GM18507 (cell line): Measurements from ENCODE around the gene CAMSAP1.

Experiments used
- DNase-seq: peaks from one replicate; pipeline ENCODE4 v3.0.0; 2011; ENCODE audit warnings: low read depth; ENCODE audit not compliant: insufficient read length; ENCODE audit errors: extremely low spot score
- FAIRE-seq: peaks from 2 replicates; lab custom pipeline; 2011; peaks lifted over from hg19 to GRCh38; lab: Jason Lieb, UNC

CAMSAP1 gene

DNA sequence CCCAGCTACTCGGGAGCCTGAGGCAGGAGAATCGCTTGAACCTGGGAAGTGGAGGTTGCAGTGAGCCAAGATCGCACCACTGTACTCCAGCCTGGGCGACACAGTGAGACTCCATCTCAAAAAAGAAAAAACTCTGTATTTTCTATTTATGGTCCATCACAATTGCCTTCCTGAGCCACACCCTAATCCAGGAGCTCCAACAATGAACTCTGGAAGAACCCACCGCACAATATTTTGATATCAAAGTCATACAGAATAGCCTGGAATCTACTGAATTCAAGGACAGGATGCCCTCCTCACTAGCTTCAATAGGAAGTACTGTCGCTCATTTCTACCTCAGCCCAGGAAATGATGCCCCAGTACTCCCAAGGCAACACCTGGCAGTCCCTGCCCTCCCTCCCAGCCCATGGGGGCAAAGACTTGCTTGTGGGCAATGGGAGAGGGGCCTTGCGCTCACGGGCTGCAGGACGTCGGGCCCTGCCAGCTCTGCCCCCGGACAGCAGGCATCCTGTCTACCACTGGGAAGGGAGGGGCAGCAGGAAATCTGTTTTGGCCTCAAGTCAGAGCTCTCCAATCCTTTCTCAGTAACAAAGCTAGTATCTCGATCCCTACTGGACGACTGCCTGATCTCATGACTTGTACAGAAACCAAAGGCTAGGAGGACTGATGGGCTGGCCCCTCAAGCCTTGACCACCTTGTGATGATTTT lies 34.1 kb upstream of the CAMSAP1 start:
- FAIRE-seq (no peak), DNase-seq (no peak)

DNA sequence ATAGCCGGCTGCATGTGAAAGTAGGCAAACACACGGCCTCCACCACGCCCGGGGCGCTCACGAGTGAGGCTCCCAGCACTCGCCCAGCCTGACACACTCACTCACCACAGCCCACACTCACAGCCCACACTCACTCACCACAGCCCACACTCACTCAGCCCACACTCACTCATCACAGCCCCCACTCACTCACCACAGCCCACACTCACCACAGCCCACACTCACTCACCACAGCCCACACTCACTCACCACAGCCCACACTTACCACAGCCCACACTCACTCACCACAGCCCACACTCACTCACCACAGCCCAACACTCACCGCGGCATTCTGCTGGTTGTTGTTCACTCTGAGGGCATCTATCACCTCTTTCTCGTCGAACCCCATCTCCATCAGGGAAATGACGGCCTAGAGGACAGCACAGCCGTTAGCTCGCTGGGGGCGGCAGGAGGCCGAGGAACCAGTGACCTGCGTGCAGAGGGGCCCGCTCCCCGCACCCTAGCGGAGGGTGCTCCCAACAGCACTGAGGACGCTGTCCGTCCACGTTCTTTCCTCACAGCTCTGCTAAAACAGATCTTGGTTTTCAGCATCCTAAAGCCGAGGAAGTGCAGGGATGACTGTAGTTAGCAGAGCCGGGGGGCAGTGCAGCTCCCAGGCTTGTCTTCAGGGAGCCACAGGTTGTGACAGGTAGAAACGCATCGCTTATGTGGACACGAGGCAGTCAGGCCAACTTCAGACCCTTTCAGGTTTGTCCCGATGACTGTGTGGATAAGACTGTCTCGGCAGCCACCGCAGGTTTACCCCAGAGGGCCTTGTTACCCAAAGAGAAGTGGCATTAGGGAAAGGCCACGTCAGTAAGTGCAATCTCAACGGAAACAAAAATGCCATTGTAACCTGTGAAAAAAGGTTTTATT lies 32.3 kb upstream of the CAMSAP1 start:
- DNase-seq (no peak), FAIRE-seq (no peak)

DNA sequence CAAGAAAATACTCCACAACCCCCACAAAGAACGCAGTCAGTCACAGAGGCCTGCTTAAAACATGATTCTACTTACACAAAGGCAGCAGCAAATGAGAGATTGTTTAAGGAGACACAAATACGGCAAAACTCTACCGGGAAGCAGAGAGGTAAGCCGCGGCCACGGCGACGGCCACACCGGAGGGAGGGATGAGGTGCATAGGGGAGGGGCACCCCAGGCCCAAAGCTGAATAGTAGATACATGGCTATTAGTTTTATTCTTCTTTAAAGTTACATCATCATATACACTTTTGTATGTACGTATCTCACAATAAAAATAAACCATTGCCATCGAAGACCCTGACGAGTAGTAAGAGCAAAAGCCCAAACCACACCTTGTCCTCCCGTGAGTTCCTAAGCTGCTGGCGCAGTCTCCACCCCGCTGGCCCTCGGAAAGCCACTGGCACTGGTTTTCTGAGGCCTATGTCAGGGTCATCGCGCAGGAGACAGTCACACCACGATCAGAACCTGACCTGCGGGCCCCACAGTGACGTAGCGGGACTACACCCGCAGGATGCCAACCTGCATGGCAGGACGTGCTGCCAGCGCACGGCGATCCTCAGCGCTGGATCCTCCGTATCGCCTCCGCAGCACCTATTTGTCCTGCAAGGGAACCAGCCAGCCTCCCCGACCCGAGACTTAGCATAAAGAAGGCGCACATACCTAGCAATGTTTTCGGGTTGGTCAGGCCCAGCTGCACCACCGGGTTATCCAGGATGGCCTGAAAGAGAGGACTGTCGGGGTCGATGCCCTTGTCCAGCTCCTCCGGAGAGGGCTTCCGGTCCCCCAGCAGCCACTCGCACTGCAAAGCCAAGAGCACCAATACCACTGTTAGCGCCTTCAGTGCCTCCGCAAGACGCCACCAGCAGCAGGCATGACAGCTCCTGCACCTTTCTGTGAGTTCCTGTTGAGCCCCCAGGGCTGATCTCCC lies 30.5 kb upstream of the CAMSAP1 start:
- FAIRE-seq (no peak), DNase-seq (no peak)

DNA sequence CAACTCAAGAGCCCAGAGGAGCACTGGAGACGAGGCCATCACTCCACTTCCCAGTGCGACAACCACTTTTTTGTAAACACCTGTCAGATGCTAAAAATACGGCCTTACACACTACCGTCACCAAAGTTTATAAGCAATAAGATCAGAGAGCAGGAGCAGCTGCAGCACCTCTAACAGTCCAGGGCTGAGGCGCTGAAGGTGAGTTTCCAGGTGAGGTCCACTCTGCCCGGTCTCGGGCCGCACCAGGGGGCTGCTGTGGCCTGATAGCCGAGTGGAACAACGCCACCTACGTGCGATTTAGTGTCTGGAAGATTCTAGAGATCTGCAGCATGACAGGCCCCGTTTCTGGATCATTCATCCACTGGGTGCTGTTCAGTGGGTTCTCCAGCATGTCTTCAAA lies 25.8 kb upstream of the CAMSAP1 start:
- no peak for FAIRE-seq
- DNase-seq, result no peak

DNA sequence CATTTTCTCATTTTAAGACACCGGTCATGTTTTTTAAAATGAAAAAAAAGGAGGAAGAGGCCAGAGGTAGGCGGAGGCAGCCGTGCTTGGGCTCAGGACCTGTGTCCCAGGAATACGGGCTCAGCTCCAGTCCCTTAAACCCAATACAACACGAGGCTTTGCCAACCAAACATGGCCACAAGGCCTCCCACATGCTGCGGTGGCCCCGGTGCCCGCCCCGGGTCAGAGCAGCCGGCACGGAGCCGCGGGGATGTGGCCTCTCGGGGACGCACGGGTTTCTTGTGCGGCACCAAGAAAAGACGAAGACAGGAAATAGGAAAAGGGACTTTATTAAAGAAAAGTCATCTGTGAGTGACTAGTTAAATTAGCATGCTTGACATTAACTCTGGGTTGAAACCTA lies 25.3 kb upstream of the CAMSAP1 start:
- DNase-seq (no peak), FAIRE-seq (no peak)

DNA sequence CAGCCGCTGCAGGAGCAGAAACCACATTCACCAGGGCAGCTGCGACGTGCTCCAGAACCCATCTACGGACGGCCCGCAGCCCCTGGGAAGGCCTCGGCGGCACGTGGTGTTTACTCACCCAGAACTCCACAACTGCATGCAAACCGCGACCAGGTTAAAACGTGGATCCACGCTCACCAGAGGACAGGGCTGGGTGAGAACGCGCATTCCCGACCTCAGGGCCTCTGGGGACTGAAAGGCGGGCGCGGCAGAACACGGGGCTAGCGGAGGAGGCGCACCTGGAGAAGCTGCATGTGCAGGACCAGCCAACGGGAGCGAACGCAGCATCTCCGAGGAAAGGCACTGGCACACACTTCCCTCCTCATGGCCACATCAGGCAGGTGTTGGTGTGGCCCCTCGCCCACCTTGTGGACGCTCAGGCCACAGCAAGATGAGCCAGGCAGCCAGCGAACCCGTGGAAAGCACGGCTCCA lies 24.0 kb upstream of the CAMSAP1 start:
- FAIRE-seq (no peak), DNase-seq (no peak)

DNA sequence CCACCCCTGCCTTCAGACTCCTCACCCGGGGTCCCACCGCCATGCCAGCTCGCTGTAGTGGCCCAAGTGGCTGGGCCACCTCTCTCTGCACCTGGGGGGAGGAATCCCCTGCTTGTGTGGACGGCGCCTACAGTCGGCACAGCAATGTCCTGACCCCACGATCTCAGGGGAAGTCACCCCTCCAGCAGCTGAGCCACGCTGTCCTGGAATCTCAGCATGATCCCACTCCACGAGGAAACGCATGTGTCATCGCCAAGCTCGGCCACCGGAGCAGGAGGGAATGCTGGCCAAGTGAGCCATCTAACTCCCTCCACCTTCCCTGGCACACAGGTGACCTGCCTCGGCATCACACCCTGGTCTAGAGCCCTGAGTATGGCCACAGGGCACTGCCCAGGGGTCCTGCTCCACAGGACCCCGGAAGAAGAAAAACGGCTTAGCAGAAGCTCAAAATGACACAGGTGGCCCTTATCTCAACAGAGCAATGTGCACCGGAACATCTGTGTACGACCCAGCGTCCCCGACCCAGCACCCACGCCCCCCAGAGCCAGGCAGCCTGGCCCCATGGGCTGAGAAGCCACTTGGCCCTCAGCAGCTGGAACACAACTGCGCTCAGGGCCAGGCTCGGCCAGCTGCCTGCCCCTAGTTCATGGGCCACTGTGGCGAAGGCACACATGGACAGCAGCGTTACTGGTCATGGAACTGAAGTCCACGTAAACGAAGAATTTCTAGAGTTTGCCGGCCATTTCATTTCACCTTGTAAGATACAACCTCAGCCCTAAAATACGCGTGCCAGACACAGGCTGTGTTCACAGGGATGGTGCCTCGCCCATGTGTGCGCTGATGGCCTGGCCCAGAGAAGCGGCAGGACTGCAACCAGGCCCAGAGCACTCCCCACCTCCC lies 23.4 kb upstream of the CAMSAP1 start:
- no peak for FAIRE-seq
- DNase-seq, result no peak

DNA sequence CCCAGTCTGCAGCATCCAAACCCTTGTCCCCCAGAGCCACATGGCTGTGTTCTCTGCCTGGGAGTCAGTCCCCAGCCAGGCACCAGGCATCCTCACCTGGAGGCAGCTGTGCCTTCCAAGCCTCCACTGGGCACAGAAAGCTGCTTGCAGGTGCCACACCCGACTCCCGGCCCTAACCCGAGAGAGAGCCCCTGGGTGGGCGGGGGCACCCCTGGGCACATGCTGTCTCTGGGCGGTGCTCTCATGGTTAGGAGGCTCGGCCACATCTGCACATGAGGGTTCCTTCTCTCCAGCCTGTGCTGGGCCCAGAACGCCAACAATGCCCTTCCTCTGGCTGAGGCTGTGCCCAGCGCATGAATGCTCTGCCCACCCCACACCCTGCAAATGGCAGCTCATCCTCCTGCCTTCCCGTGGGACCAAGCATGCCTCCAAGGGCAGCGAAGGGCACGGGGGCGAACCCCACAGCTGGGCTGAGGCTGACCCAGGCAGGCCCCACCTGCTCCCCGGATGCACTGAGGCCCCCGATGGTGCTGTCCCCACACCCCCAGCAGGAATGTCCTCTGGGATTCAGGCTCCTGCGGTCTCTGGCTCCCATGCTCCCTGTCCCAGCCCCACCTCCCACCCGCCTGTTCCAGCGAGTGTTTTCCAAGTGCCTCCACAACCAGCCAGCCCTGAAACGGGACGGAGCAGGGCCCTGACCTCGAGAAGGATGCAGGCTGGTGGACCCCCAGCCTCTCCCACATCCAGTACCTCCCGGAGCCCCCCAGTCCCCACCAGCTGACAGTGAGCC lies 22.5 kb upstream of the CAMSAP1 start:
- DNase-seq (no peak), FAIRE-seq (no peak)

DNA sequence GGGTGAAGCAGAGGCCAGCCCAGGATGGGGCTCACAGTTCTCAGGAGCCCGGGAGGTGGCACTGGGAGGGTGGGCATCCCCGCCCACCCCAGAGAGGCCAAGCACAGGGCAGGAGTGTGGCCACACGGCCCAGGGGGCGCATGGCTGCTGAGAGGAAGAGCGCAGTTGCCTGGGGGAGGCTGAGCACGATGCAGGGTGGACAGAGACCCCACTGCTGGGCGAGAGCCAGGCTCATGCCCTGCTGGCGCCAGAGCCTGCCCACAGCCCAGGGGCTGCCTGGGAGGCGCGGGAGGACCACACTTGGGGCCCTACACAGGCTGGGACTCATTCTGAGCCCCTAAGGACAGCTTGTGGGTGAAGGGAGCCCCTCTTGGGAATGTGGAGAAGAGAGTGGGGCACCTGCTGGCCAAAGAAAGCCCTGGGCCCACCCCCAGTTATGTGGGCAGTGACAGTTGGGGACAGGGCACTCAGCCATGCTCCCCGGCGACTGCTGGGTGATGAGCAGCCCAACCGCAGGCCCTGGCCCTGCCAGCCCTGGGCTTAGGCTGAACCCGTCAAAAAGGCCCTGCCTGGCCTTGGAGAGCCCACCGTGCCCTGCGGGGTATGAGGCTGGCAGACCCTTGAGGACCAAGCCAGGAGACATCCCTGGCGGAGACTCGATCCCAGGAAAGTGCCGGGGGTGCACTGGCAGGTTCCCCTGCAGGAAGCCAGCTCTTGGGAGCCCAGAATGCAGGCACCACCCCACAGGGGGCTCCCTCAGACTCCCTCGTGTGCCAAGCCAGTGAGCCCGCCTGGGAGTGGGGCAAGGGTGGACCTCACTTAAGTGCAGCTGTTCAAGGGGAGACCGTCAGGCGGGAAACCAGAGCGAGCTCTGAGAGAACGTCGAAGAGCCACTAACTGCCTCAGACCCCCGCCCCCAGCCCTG lies 21.6 kb upstream of the CAMSAP1 start:
- no peak for DNase-seq
- FAIRE-seq, result no peak

DNA sequence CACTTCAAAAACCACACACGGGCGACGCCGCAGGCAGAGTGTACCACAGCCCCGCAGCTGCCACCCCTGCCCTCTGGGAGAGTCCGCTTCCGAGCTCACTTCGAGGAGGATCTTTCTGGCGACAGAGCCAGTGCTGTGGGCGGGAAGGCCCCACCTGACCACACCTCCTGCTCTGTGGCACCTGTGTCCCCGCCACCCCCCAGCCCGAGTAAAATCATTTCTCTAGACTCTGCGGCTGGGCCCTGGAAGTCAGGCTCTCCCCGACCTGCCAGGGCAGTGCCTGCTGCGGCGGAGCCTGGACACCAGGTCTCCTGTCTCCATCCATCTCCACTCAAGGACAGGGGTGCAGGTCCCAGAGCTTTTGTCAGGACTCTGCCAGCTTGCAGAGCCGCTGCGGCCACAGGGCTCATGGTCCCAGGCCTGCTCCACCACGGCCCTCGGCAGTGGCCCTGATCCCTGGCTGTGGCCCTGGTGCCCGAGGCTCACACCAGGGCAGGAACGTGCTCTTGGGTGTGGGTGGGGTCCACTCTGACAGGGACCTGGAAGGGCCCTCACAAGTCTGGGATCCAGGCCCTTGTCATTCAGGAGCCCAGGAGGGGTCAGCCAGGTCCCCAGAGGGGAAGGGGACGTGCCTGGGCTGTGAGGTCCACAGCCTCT lies 20.9 kb upstream of the CAMSAP1 start:
- FAIRE-seq (no peak), DNase-seq (no peak)

DNA sequence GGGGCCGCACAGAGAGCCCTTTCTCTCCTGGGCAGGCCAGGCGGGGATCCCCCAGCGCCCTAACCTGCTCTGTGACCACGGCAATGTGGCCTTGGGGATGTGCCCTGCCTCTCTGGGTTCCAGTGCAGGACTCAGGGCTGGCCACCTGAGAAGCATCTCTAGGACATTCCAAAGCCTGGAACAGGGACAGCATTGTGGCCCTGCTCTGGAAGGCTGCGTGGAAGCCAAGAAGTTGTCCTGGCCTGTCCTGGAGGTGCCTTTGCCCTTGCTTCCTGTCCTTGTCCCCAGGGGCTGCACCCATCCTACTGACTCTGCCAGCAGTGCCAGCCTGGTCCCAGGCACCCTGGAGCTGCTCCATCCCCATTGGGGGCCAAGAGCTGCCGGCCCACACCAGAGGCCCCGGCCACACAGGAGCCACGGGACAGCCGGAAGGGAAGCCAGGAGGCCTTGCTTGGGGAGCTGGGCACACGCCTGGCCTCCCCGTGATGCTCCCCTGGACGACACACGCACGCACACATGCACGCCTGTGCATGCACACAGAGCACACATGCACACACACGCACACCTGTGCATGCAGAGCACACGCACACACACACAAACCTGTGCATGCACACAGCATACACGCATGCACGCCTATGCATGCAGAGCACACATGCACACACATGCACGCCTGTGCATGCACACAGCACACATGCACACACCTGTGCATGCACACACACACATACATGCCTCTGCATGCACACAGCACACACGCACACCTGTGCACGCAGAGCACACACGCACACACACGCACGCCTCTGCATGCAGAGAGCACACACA lies 20.1 kb upstream of the CAMSAP1 start:
- FAIRE-seq, result no peak
- no peak for DNase-seq

DNA sequence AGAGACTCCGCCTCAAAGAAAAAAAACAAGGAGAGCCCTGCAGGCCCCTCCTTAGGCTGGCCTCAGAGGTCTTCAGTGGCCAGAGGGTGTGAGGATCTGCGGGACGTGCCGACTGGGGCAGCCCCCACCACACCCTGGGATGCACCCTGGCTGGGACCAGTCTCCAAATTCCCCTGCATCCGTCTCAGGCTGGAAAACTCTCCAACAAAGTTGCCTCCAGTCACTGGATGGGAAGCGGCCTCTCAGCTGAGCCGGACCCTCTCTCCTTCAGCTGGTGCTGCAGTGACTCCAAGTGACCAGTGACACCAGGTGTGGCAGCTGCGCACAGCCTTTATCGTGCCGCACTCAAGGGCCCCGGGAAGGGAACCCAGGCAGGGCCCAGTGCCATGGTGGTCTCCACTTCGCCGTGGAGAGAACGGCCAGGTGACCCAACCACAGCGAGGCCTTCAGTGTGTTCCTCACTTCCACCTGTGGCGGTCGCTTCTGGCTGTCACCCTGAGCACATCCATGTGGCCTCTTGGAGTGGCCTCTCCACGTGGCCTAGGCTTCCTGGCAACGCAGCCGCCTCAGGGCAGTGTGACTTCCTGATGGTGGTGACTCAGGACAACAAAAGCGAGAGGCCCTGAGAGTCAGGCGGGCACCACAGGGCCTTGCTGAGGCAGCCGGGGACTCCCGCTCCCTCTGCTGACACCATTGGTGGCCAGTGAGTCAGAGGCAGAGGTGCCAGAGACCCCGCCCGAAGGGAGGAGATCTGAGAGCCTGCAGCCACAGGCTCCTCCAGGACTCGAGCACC lies 19.3 kb upstream of the CAMSAP1 start:
- no peak for DNase-seq
- FAIRE-seq, result no peak

DNA sequence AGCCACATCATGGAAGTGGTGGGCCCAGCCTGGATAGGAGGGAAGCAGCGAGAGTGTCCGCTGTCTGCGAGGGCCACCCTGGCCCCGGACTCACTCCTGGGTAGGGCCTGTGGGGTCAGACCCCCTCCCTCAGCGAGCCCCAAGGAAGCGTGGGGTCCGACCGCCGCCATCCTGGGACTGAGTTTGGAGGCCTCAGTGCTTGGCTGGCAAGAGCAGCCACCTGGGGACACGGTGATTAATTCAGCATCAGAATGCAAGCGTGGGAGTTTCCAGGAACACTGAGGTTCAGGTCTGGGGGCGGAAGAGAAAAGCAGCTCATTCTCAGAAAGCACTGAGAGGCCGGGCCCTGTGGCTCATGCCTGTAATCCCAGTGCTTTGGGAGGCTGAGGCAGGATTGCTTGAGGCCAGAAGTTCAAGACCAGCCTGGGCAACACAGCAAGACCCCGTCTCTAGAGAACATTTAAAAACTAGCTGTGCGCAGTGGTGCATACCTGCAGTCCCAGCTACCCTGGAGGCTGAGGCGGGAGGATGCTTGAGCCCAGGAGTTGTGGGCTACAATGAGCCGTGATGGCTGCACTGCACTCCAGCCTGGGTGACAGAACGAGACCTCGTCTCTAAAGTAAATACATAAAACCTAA lies 18.3 kb upstream of the CAMSAP1 start:
- FAIRE-seq, result peak; percentile 60
- DNase-seq, result no peak

DNA sequence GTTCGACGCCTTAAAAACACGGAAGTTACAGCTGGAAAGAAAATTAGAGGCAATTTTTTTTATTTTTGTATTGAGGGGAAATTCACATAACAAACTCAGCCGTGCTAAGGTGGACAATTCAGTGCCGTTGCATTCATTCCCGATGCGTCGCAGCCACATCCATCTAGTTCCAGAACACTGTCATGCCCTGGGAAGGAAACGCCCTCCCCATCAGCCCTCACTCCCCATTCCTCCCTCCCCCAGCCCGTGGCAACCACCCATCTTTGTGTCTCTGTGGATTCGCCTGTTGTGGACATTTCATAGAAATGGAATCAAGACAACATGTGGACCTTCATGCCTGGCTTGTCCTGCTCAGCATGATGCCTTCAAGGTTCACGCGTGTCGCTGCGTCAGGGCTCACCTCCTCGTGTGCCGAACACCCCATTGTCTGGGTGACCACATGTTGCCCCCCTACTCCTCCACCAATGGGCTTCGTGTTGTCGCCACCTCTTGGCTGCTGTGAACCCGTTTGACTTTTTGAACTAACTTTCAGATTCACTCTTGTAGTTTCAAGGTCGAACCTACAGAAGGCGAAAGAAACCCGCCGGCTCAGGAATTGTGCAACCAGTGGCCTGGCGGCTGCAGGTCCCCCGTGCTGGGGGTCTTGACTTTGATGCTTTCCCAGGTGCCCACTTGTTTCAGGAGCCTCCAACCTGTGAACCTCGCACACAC lies 17.4 kb upstream of the CAMSAP1 start:
- DNase-seq (no peak), FAIRE-seq (no peak)
